ENCODE results near the gene STK31. TPM values are rescaled to one million over a fixed set of nuclear protein-coding genes. Genes with fewer than 3 reads are reported as not detected.
"Not testable (repeated sequence)": the region's sequence is repeated elsewhere in the genome, so short reads cannot be mapped to it uniquely, and the experiment has no call there.

STK31 gene
- total RNA-seq, 2 donors from 2014 or later: 0.26 to 0.80 TPM

GRCh38 chr7:23863209-23863787 is 153.3 kb downstream of the STK31 start:
- Mint-ChIP-seq H3K4me3 (no peak overlapping the region), H3K36me3 (ENCODE audit: low read depth) (no peaks in the 10 kb centered on the region), H3K4me1 (peaks cover 2% of the 10 kb centered on the region), H3K27me3 (peaks cover 9% of the 10 kb centered on the region), H3K27ac (no peak overlapping the region)
- ATAC-seq: no peak
- no peaks in the 10 kb centered on the region for H3K9me3 ChIP-seq (ENCODE audit: control insufficient read depth, low read length, poor library complexity, severe bottlenecking)
- DNase-seq: no peak

GRCh38 chr7:23864973-23865372 is 155.0 kb downstream of the STK31 start:
- DNase-seq (no peak), ATAC-seq (no peak)
- H3K27ac Mint-ChIP-seq: no peak overlapping the region
- H3K9me3 ChIP-seq (ENCODE audit: control insufficient read depth, low read length, poor library complexity, severe bottlenecking): no peaks in the 10 kb centered on the region
- H3K4me1 Mint-ChIP-seq: peaks cover 2% of the 10 kb centered on the region
- H3K27me3 Mint-ChIP-seq: peaks cover 14% of the 10 kb centered on the region
- H3K36me3 Mint-ChIP-seq (ENCODE audit: low read depth): no peaks in the 10 kb centered on the region
- no peak overlapping the region for H3K4me3 Mint-ChIP-seq

- H3K9me3 ChIP-seq (ENCODE audit: control insufficient read depth, low read length, poor library complexity, severe bottlenecking): no peaks in the 10 kb centered on the region
- no peak overlapping the region for H3K27ac Mint-ChIP-seq
- H3K36me3 Mint-ChIP-seq (ENCODE audit: low read depth): no peaks in the 10 kb centered on the region
- ATAC-seq (no peak), DNase-seq (no peak)
- no peak overlapping the region for H3K4me3 Mint-ChIP-seq
- H3K4me1 Mint-ChIP-seq: no peaks in the 10 kb centered on the region
- peaks cover 10% of the 10 kb centered on the region for H3K27me3 Mint-ChIP-seq
These were observed 163.3 kb downstream of the STK31 start for GRCh38 chr7:23873306-23873705.

GRCh38 chr7:23876526-23876925 is 166.5 kb downstream of the STK31 start:
- H3K4me3 Mint-ChIP-seq; H3K4me1 Mint-ChIP-seq; H3K9me3 ChIP-seq (ENCODE audit: control insufficient read depth, low read length, poor library complexity, severe bottlenecking); DNase-seq; H3K36me3 Mint-ChIP-seq (ENCODE audit: low read depth); ATAC-seq; H3K27me3 Mint-ChIP-seq; H3K27ac Mint-ChIP-seq: not testable (repeated sequence)

Other genes starting within 250 kb of the STK31 start
- 10 to 100 TPM in 1 of 2 donors, 1 to 10 TPM in 1; 1.4 to 11.0 TPM for gene IGF2BP3, start 239.7 kb upstream of the STK31 start, total RNA-seq
- 100 to 1,000 TPM; 249 to 285 TPM for gene TRA2A, start 178.2 kb upstream of the STK31 start, total RNA-seq
- 1 to 10 TPM; 6.5 to 7.5 TPM for gene CCDC126, start 112.8 kb upstream of the STK31 start, total RNA-seq
- 1 to 10 TPM; 4.8 to 6.2 TPM for gene FAM221A, start 30.0 kb upstream of the STK31 start, total RNA-seq

Measured in T-helper 17 cell (primary cell).